Natural killer cell (primary cell): ENCODE data around the gene RNF31. TPM values are rescaled to one million over a fixed set of nuclear protein-coding genes. Genes with fewer than 3 reads are reported as not detected.
A peak's percentile ranks its signal among the peaks of the same experiment; 100 is the strongest.

Source experiments
- ATAC-seq, 3 donors: fragments of 150-1000 bp in 2 of 3; fragments of 200-7000 bp in 1 of 3; cut with Tn5 transposase; 1 replicate in 1 of 3; 2 replicates in 2 of 3; pipeline ENCODE4 v1.10.0; 2021; ENCODE audit warnings: mild to moderate bottlenecking in 2 of 3, moderate library complexity in 2 of 3
- DNase-seq, 2 donors: peaks; one replicate each; pipeline versions ENCODE4 v3.0.0 to v3.0.0-alpha.2; 2013 to 2021; ENCODE audit warnings: mixed read lengths in 1 of 2
- H3K27ac ChIP-seq: one replicate; pipeline ENCODE4 v1.5.1; 2013; ENCODE audit warnings: mild to moderate bottlenecking, low read length
- H3K27me3 ChIP-seq: one replicate; pipeline ENCODE4 v1.6.1; 2013; ENCODE audit warnings: low read length; ENCODE audit not compliant: control insufficient read depth, insufficient read depth
- H3K36me3 ChIP-seq: one replicate; pipeline ENCODE4 v1.6.1; 2013; ENCODE audit warnings: low read length; ENCODE audit not compliant: control insufficient read depth, insufficient read depth
- H3K4me1 ChIP-seq: one replicate; pipeline ENCODE4 v1.6.1; 2013; ENCODE audit warnings: low read length; ENCODE audit not compliant: control insufficient read depth, insufficient read depth
- H3K4me3 ChIP-seq: one replicate; pipeline ENCODE4 v1.5.1; 2013; ENCODE audit warnings: low read length
- H3K9me3 ChIP-seq: one replicate; pipeline ENCODE4 v1.6.1; 2013; ENCODE audit warnings: low read length; ENCODE audit not compliant: control insufficient read depth, insufficient read depth
- H3K27ac Mint-ChIP-seq, 2 donors: one replicate each; pipeline ENCODE4 v1.8.0; 2022; ENCODE audit warnings: mild to moderate bottlenecking in 2 of 2, mixed read lengths in 2 of 2, moderate library complexity in 1 of 2
- H3K27me3 Mint-ChIP-seq, 2 donors: one replicate each; pipeline ENCODE4 v1.8.0; 2022; ENCODE audit warnings: low read depth in 2 of 2, mixed read lengths in 2 of 2
- H3K36me3 Mint-ChIP-seq: one replicate; pipeline ENCODE4 v1.8.0; 2022; ENCODE audit warnings: mixed read lengths
- H3K4me1 Mint-ChIP-seq, 2 donors: one replicate each; pipeline ENCODE4 v1.8.0; 2022; ENCODE audit warnings: mixed read lengths in 2 of 2
- H3K4me3 Mint-ChIP-seq: one replicate; pipeline ENCODE4 v1.8.0; 2022; ENCODE audit warnings: mild to moderate bottlenecking, moderate library complexity, mixed read lengths
- H3K9me3 Mint-ChIP-seq, 2 donors: one replicate each; pipeline ENCODE4 v1.8.0; 2022; ENCODE audit warnings: mixed read lengths in 2 of 2
- CTCF ChIP-seq: fragments of 200-600 bp; IDR thresholded peaks from one replicate; pipeline ENCODE4 v1.8.0; 2022; ENCODE audit warnings: antibody characterized with exemption
- WGBS: methylation state at CpG from one replicate; pipeline ENCODE4 v1.1.7; 2013; ENCODE audit warnings: missing lambda C conversion rate; ENCODE audit not compliant: insufficient coverage; 5-methylcytosine and 5-hydroxymethylcytosine counted together
- intact Hi-C: fragments of 100-400 bp; cut with micrococcal nuclease; formaldehyde crosslinking; loops from one replicate; pipeline ENCODE4 v1.14.2; 2022
- total RNA-seq, 4 donors: library from RNA; stranded (reverse); fragments of 120-200 nt in 1 of 4; gene quantifications; one replicate each; pipeline versions ENCODE4 v1.2.3 to v1.2.4, GENCODE V29; 2013 to 2022

RNF31 gene
- total RNA-seq, 3 donors from 2014 or later (not counting 1 experiment from before 2014, with no cell fraction given), result 96.9 to 134 (median 125) TPM

GRCh38 chr14:24189059-24189375, 41.7 kb downstream of the RNF31 start:
- WGBS, result 0% methylated on average over 1 of the region's 3 CpGs
- H3K27me3 ChIP-seq, result no peaks in the 10 kb centered on the region
- DNase-seq (no peak), ATAC-seq (no peak)
- intact Hi-C loops, result loop anchor here (2.0 kb wide), 3 partner anchors 42 to 110 kb away; partner anchors contain the start of genes DCAF11, DHRS1, NOP9 and NRL
- H3K27me3 Mint-ChIP-seq, result no peaks in the 10 kb centered on the region
- H3K27ac Mint-ChIP-seq, result peak overlapping the region; percentile 83 to 97
- peaks cover 28 to 36% of the 10 kb centered on the region in 2 donors for H3K4me1 Mint-ChIP-seq
- peaks cover 23% of the 10 kb centered on the region for H3K4me1 ChIP-seq
- no peak for TF ChIP-seq CTCF
- no peaks in the 10 kb centered on the region for H3K9me3 ChIP-seq
- H3K36me3 Mint-ChIP-seq, result no peaks in the 10 kb centered on the region
- no peak overlapping the region for H3K4me3 ChIP-seq
- H3K27ac ChIP-seq, result peak overlapping the region; percentile 68
- no peaks in the 10 kb centered on the region for H3K9me3 Mint-ChIP-seq
- H3K4me3 Mint-ChIP-seq, result peak overlapping the region; percentile 85
- H3K36me3 ChIP-seq, result peaks cover 36% of the 10 kb centered on the region

GRCh38 chr14:24189460-24189859, 42.2 kb downstream of the RNF31 start:
- peak overlapping the region; percentile 83 to 97 for H3K27ac Mint-ChIP-seq
- H3K9me3 Mint-ChIP-seq, result no peaks in the 10 kb centered on the region
- no peaks in the 10 kb centered on the region for H3K36me3 Mint-ChIP-seq
- 94% methylated on average over 9 of the region's 9 CpGs for WGBS
- ATAC-seq (no peak), DNase-seq (no peak)
- no peak overlapping the region for H3K4me3 Mint-ChIP-seq
- peaks cover 24% of the 10 kb centered on the region for H3K4me1 ChIP-seq
- peaks cover 33 to 41% of the 10 kb centered on the region in 2 donors for H3K4me1 Mint-ChIP-seq
- no peaks in the 10 kb centered on the region for H3K27me3 Mint-ChIP-seq
- intact Hi-C loops, result loop anchor here (2.0 kb wide), 3 partner anchors 43 to 109 kb away; partner anchors contain the start of genes DCAF11, DHRS1, NOP9 and NRL
- H3K4me3 ChIP-seq, result no peak overlapping the region
- TF ChIP-seq CTCF, result no peak
- H3K36me3 ChIP-seq, result peaks cover 32% of the 10 kb centered on the region
- H3K27ac ChIP-seq, result peak overlapping the region; percentile 68
- no peaks in the 10 kb centered on the region for H3K27me3 ChIP-seq
- no peaks in the 10 kb centered on the region for H3K9me3 ChIP-seq

GRCh38 chr14:24190416-24190815, 43.1 kb downstream of the RNF31 start:
- TF ChIP-seq CTCF, result no peak
- Histone ChIP-seq H3K9me3 (no peaks in the 10 kb centered on the region), H3K27ac (no peak overlapping the region), H3K27me3 (no peaks in the 10 kb centered on the region), H3K4me1 (peaks cover 31% of the 10 kb centered on the region), H3K36me3 (peaks cover 23% of the 10 kb centered on the region), H3K4me3 (no peak overlapping the region)
- H3K4me3 Mint-ChIP-seq, result no peak overlapping the region
- no peak for ATAC-seq
- DNase-seq, result no peak
- H3K27ac Mint-ChIP-seq, result peak overlapping the region; percentile 83 to 97
- no peaks in the 10 kb centered on the region for H3K9me3 Mint-ChIP-seq
- intact Hi-C loops, result no loop called here
- H3K36me3 Mint-ChIP-seq, result no peaks in the 10 kb centered on the region
- peaks cover 42 to 49% of the 10 kb centered on the region in 2 donors for H3K4me1 Mint-ChIP-seq
- H3K27me3 Mint-ChIP-seq, result no peaks in the 10 kb centered on the region
- WGBS, result 96% methylated on average over 8 of the region's 10 CpGs

GRCh38 chr14:24192933-24193332, 45.6 kb downstream of the RNF31 start:
- no peaks in the 10 kb centered on the region for H3K27me3 ChIP-seq
- H3K4me3 Mint-ChIP-seq, result no peak overlapping the region
- H3K27me3 Mint-ChIP-seq, result no peaks in the 10 kb centered on the region
- H3K4me1 Mint-ChIP-seq, result peaks cover 47 to 51% of the 10 kb centered on the region in 2 donors
- TF ChIP-seq CTCF, result no peak
- peaks cover 38% of the 10 kb centered on the region for H3K4me1 ChIP-seq
- intact Hi-C loops, result no loop called here
- H3K27ac Mint-ChIP-seq, result peak overlapping the region; percentile 69 to 75
- H3K9me3 ChIP-seq, result no peaks in the 10 kb centered on the region
- 90% methylated on average over 15 of the region's 15 CpGs for WGBS
- H3K27ac ChIP-seq, result no peak overlapping the region
- H3K36me3 ChIP-seq, result peaks cover 13% of the 10 kb centered on the region
- no peaks in the 10 kb centered on the region for H3K36me3 Mint-ChIP-seq
- no peak for DNase-seq
- no peak overlapping the region for H3K4me3 ChIP-seq
- ATAC-seq, result no peak
- H3K9me3 Mint-ChIP-seq, result no peaks in the 10 kb centered on the region
